Measurements from ENCODE around the gene TTLL1.
"Not testable (repeated sequence)": the region's sequence is repeated elsewhere in the genome, so short reads cannot be mapped to it uniquely, and the experiment has no call there.

The TTLL1 gene

GRCh38 chr22:43110444-43110926 is 21.3 kb upstream of the TTLL1 start, which contains the start of gene BIK:
TSS of gene BIK (plus strand) at chr22:43110750. CDS start at chr22:43124023, 13,273 bp downstream.
- DNase-seq (ENCODE audit: low read depth): no peak

GRCh38 chr22:43109921-43110443 is 20.8 kb upstream of the TTLL1 start:
- DNase-seq (ENCODE audit: low read depth): no peak

GRCh38 chr22:43109511-43109910 is 20.3 kb upstream of the TTLL1 start:
- DNase-seq (ENCODE audit: low read depth): no peak

- no peak for DNase-seq (ENCODE audit: low read depth)
Measured at GRCh38 chr22:43106302-43106701, 17.1 kb upstream of the TTLL1 start.

DNA sequence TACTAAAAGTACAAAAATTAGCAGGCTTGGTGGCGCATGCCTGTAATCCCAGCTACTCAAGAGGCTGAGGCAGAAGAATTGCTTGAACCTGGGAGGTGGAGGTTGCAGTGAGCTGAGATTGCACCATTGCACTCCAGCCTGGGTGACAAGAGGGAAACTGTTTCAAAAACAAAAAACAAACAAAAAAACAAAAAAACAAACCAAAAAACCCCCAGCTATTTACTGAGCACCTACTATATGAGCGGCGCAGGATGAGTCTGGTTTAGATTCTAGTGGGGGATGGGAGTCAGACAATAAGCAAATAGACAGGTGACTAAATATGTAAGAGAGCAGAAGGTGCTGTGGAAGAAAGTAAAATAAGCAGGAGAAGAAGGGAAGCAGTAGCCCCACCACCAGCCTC is 15.8 kb upstream of the TTLL1 start:
- not testable (repeated sequence) for DNase-seq (ENCODE audit: low read depth)

- DNase-seq (ENCODE audit: low read depth): not testable (repeated sequence)
Measured at GRCh38 chr22:43104056-43104625, 14.9 kb upstream of the TTLL1 start.

GRCh38 chr22:43101306-43101705 is 12.1 kb upstream of the TTLL1 start:
- DNase-seq (ENCODE audit: low read depth): no peak

GRCh38 chr22:43100225-43100624 is 11.0 kb upstream of the TTLL1 start:
- no peak for DNase-seq (ENCODE audit: low read depth)

GRCh38 chr22:43099095-43099494 is 9.9 kb upstream of the TTLL1 start:
- no peak for DNase-seq (ENCODE audit: low read depth)

- no peak for DNase-seq (ENCODE audit: low read depth)
Measured at GRCh38 chr22:43098356-43098755, 9.2 kb upstream of the TTLL1 start.

- no peak for DNase-seq (ENCODE audit: low read depth)
Measured at GRCh38 chr22:43096420-43096819, 7.2 kb upstream of the TTLL1 start.

DNA sequence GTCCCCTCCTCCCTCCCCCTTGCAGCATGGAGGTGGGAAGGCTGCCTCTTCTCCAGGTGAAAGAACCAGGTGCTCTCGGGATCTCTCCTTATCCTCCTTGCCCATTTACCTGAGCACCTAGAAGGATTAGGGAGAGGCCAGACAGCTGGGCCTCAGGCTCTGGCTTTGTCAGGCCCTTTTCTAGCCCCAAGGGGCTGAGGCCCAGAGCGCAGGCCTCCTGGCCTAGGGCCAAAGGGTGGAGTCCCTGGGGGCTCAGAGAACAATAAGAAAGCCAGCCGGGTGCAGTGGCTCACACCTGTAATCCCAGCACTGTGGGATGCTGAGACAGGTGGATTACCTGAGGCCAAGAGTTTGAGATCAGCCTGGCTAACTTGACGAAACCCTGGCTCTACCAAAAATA is 5.4 kb upstream of the TTLL1 start:
- DNase-seq (ENCODE audit: low read depth): no peak

DNA sequence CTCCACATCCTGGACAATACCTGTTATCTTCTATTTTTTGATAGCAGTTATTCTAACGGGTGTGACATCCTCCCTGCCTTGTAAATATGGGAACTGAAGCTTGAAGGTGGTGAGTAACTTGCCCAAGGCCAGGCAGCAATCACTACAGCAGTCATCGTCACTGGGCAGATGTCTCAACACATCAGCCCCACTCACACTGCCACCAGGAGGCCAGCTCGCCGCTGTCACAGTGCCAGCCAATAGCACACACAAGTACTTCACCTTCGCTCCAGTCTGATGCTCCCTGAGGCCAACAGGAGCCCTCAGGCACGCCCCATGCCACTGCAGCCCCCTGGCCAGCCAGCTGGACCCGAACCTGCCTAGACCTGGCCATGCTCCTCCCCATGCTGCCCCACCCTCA is 4.9 kb upstream of the TTLL1 start:
- no peak for DNase-seq (ENCODE audit: low read depth)

- DNase-seq (ENCODE audit: low read depth): no peak
Measured at GRCh38 chr22:43092085-43092484, 2.9 kb upstream of the TTLL1 start.

GRCh38 chr22:43090130-43090789 is 1.1 kb upstream of the TTLL1 start:
- DNase-seq (ENCODE audit: low read depth): peak; percentile 83

- DNase-seq (ENCODE audit: low read depth): no peak
Measured at GRCh38 chr22:43088627-43088983, 586 bp downstream of the TTLL1 start.

DNA sequence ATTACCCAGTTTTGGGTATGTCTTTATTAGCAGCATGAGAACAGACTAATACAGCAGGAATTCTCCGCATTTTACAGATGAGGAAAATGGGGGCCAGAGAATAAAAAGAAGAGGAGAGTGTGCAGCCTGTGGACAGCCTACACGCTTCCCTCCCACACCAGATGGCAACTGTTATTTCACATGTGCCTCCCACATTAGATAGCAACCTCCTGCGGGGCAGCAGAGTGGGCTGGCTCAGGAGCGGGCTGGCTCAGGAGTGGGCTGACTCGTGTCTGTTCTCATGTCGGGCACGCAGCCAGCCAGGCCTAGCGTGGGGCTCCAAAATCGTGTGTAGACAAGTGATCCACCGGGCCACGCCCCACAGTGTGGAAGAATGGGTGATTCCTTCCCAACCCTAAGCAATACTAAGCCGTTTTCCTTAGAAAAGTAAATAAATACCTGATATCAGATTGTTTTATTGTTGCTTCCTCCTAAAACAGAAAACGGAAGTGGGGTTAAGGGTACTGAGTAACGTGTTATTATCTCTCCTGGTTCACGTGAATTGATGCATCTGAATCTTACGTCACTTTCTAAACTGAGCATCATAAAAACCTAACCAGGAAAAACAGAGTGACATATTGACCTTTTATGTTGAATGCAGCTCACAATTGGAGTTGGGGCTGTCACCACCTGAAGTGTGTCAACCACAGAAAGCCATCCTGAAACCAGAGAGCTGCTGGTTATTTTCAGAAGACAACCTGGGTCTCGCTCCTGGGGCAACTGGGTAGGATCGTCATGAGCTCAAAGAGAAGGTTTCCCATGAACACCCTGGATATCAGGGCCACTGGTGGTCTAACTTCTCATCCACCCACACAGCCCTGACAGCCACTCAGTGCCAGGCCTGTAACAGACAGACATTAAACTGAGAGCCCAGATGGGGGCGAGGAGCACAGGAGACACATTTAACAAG is 3.3 kb downstream of the TTLL1 start:
- DNase-seq (ENCODE audit: low read depth): no peak

DNA sequence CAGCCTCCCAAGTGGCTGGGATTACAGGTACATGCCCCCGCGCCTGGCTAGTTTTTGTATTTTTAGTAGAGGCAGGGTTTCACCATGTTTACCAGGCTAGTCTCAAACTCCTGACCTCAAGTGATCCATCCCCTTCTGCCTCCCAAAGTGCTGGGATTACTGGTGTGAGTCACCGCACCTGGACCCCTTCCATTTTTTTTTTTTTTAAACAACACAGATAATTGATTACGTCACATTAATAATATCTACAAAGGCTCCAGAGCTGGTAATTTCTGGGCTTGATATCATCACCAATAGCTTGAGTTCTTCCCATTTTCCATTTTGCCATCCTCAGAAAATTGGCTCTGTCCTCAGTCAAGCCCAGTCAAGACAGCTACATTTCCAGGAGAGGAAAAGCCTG is 7.2 kb downstream of the TTLL1 start:
- DNase-seq (ENCODE audit: low read depth): no peak

DNA sequence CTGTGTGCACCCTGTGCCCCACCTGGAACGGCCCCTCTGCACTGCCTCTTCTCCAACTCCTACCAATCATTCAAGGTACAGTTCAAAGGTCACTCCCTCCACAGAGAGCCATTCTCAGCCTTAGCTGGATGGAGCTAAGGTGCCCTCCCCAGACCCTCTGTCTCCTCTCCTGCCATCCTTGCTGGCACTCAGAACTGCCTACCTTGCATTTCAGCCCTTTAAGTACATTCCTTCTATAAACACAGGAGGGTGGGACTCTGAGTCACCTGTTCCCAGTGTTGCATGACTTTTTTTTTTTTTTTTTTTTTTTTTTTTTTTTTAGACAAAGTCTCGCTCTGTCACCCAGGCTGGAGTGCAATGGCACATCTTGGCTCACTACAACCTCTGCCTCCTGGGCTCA is 8.6 kb downstream of the TTLL1 start:
- DNase-seq (ENCODE audit: low read depth): no peak

- no peak for DNase-seq (ENCODE audit: low read depth)
Measured at GRCh38 chr22:43079742-43080141, 9.4 kb downstream of the TTLL1 start.

DNA sequence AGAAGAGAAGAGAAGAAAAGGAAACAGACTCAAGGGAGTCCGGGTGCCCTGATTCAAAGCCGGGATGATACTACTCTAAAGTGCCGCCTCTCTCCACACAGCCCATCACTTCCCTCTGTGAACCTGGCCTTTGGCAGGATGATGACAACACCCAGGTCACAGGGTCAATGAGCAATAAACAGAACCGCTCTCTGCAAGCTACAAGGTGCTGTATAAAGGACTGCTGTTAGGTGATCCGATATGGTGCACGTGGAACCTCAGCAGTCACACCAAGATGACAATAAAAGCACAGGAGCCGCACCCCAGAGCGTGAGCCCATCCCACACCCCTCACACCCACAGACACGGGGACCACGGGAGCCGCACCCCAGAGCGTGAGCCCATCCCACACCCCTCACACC is 10.7 kb downstream of the TTLL1 start:
- DNase-seq (ENCODE audit: low read depth): no peak

GRCh38 chr22:43077121-43077877 is 11.9 kb downstream of the TTLL1 start:
- no peak for DNase-seq (ENCODE audit: low read depth)

Measured in fibroblast of the conjunctiva (primary cell).